NCI-H1694 (cell line): ENCODE data around the gene PTPRB.
"Not testable (repeated sequence)": the region's sequence is repeated elsewhere in the genome, so short reads cannot be mapped to it uniquely, and the experiment has no call there.

Source experiments
- DNase-seq: peaks from one replicate; lab custom pipeline; 2025; lab: John Stamatoyannopoulos, UW

PTPRB gene

DNA sequence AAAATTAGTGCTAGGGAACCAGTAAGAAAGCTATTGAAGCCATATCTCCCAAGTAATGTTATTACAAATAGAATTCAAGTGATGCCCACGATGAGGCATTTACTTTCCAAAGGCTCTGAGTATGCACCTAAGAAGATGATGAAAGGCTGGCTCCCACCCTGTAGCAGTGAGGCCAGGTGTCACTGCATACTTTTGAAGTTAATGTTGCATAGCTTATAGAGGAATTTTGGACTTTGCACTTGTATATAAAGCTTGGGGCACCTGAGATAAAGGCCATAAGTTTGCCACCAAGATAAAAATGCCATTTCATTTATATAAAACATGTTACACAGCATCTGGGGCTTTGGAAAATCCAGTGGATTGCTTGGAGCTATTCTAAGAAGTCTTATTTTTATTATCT, 96.2 kb downstream of the PTPRB start:
- no peak for DNase-seq

GRCh38 chr12:70536650-70537049, 100.6 kb downstream of the PTPRB start:
- DNase-seq, result no peak

DNA sequence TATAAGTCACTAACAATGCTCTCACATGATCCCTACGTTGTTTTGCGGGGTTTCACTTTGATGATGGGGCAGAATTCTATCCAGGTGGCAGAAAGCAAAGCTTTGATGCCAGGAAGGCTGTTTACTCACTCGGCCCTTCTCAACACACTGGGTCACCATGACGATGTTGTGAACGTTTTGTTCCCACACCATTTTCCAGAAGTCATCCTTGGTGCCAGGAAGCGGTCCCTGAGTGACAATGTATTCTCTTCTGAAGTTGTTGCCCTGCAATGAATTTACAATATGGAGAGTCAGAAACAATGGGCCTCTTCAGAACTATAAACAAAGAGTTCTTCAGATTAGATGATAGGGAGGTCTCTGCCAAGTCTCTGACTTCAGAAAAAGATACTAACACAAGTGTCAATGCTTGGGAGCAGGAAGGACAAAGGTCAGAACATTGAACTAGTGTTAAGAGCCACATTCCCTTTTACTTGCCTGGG, 101.3 kb downstream of the PTPRB start:
- DNase-seq, result no peak

GRCh38 chr12:70534466-70534865, 102.8 kb downstream of the PTPRB start:
- DNase-seq, result no peak

DNA sequence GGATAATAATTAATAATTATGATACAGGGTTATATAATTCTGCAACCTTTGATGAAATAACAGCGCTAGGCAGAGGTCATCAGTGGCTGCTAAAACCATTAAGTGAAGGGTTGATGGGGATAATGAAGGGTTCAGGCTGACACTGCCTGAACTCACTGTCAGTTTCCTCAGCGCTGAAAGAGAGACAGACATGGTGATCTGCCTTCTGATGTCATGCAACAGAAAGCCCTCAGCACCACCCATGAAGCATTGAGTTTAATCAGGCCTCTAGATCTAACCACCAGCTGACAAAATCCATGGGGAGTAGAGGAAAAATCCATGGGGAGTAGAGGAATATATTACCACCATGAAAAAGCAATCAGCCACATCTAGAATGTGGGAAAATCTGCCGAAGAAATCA, 107.6 kb downstream of the PTPRB start:
- no peak for DNase-seq

DNA sequence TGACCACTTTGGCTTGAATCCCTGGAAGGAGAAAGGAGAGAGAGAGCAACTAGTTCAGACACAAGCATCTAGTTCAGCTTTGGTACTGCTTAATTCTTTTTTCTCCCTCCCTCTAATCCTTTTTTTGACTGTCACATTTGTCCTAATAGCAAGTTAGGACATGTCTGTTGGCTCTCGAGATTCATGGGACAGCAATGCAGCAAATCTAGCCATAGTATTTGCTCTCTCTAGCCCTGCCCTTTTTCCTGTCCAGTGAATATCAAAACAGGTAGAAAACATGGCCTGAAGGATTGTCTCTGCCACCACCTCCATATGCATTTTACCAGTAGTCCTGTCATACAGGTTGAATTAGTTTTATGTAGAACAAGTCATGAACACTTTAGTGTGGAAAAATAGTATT, 116.4 kb downstream of the PTPRB start:
- no peak for DNase-seq

GRCh38 chr12:70513426-70513825, 123.8 kb downstream of the PTPRB start:
- no peak for DNase-seq

DNA sequence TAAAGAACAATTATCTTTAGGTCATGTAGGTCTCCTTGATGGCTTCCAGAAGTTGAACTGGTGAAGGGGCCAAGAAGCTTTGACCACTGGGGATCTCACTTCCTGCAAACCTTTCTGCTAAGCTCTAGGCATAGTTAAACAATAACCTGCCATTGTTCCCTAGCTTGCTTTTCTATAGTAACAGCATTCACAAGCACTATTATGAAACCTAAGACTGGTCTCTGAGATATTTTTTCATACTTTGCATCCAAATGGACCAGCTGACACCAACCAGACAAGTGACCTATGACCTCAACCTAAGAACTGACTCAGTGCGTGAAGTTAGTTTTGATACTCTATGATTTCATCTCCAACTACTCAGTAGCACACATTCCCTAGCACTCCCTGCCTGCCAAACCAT, 129.1 kb downstream of the PTPRB start:
- no peak for DNase-seq

- no peak for DNase-seq
Measured at GRCh38 chr12:70507442-70507841, 129.8 kb downstream of the PTPRB start.

GRCh38 chr12:70497508-70497907, 139.7 kb downstream of the PTPRB start:
- no peak for DNase-seq

DNA sequence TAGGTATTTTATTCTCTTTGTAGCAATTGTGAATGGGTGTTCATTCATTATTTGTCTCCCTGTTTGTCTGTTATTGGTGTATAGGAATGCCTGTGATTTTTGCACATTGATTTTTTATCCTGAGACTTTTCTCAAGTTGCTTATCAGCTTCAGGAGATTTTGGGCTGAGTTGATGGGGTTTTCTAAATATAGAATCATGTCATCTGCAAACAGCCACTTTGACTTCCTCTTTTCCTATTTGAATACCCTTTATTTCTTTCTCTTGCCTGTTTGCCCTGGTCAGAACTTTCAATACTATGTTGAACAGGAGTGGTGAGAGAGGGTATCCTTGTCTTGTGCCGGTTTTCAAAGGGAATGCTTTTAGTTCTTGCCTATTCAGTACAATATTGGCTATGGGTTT, 144.3 kb downstream of the PTPRB start:
- DNase-seq, result not testable (repeated sequence)

DNA sequence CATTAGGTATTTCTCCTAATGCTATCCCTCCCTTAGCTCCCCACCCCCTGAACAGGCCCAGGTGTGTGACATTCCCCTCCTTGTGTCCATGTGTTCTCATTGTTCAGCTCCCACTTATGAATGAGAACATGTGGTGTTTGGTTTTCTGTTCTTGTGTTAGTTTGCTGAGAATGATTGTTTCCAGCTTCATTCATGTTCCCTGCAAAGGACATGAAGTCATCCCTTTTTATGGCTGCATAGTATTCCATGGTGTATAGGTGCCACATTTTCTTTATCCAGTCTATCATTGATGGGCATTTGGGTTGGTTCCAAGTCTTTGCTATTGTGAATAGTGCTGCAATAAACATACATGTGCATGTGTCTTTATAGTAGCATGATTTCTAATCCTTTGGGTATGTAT, 146.3 kb downstream of the PTPRB start:
- DNase-seq, result not testable (repeated sequence)

GRCh38 chr12:70487440-70487839, 149.8 kb downstream of the PTPRB start:
- peak; percentile 3 for DNase-seq

GRCh38 chr12:70486588-70486987, 150.6 kb downstream of the PTPRB start:
- no peak for DNase-seq

- DNase-seq, result no peak
Measured at GRCh38 chr12:70485704-70486103, 151.5 kb downstream of the PTPRB start.

- DNase-seq, result no peak
Measured at GRCh38 chr12:70484464-70484863, 152.8 kb downstream of the PTPRB start.

GRCh38 chr12:70482764-70483163, 154.5 kb downstream of the PTPRB start:
- no peak for DNase-seq

DNA sequence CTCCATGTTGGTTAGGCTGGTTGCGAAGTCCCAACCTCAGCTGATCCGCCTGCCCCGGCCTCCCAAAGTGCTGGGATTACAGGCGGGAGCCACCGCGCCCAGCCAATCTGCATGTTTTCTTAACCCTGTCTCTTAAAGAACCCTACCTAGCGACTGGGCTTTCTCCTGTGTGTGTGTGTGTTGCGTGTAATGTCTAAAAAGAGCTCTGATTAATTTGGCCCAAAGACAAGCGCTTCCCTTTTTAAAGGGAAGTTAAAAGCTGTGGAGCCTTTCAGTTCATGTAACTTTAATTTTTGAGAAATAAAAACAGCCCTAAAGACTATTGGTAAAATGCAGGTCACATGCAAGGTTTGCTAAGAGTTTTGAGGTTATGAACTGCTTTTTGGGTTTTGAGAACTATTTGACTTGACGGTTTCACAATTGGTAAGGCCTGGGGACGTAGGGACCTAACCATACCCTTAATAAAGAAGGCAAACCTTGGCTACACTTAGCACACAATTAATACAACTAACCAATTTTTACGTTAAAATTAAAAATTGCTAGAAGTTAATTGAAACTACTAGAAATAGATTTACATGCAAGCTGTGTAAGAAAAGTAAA, 167.9 kb downstream of the PTPRB start:
- DNase-seq, result no peak

GRCh38 chr12:70468741-70469140, 168.5 kb downstream of the PTPRB start:
- DNase-seq, result no peak

DNA sequence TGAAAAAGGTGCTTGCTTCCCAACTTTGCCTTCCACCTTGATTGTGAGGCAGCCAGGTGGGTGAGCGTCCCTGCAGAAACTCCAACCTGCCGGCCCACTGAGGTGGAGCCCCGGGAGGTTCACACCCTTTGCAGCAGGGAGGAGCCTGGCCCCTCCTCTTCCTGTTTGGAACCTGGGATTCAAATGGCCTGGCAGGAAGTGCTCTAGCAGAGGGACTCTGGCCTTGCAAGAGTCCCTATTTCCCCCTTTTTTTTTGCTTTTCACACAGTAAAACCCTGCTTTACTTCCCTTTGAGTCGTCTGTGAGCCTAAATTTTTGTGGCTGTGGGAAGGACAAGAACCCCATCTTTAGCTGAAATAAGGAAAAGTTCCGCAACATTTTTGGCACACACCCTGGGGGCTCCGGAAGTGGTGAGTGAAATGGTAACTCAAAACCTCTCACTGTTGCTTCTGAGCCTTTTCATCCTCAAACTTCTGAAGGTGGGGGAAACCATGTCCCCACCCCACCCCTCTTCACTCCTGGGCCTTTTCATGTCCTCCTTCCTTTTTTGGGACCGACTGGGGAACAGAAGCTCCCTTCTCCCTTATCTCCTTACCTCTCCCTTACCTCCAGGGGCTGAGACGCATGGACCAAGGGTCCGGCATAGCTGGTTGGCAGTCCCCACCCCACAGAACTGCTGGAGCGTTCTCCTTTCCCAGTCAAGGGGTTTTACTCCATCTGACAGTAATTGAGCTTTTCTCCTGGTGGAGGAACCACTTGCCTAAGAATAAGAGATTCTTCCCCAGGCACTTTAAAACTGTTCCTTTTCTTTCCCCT, 169.1 kb downstream of the PTPRB start:
- DNase-seq, result no peak

GRCh38 chr12:70467476-70467875, 169.8 kb downstream of the PTPRB start:
- no peak for DNase-seq

- DNase-seq, result no peak
Measured at GRCh38 chr12:70466753-70467152, 170.5 kb downstream of the PTPRB start.
